ENCODE results near the gene CDK13.

CDK13 gene

GRCh38 chr7:40058026-40058425, 108.0 kb downstream of the CDK13 start:
- H3K4me3 ChIP-seq (replicated peaks in 1 of 2; ENCODE audit: low read depth in 2 of 2, low read length in 2 of 2): no peak overlapping the region
- no peak for TF ChIP-seq CTCF (IDR thresholded peaks at IDR 0.05; ENCODE audit: low read depth, low read length)
- DNase-seq (ENCODE audit: low read depth in 2 of 2): no peak

- peak in 1 of 2 donors; percentile 17 for DNase-seq (ENCODE audit: low read depth in 2 of 2)
- TF ChIP-seq CTCF (IDR thresholded peaks at IDR 0.05; ENCODE audit: low read depth, low read length): no peak
- H3K4me3 ChIP-seq (replicated peaks in 1 of 2; ENCODE audit: low read depth in 2 of 2, low read length in 2 of 2): no peak overlapping the region
Measured at GRCh38 chr7:40058636-40059035, 108.6 kb downstream of the CDK13 start.

GRCh38 chr7:40059057-40059456, 109.0 kb downstream of the CDK13 start:
- H3K4me3 ChIP-seq (replicated peaks in 1 of 2; ENCODE audit: low read depth in 2 of 2, low read length in 2 of 2): no peak overlapping the region
- DNase-seq (ENCODE audit: low read depth in 2 of 2): no peak
- TF ChIP-seq CTCF (IDR thresholded peaks at IDR 0.05; ENCODE audit: low read depth, low read length): no peak

GRCh38 chr7:40072268-40072667, 122.2 kb downstream of the CDK13 start:
- no peak overlapping the region for H3K4me3 ChIP-seq (replicated peaks in 1 of 2; ENCODE audit: low read depth in 2 of 2, low read length in 2 of 2)
- TF ChIP-seq CTCF (IDR thresholded peaks at IDR 0.05; ENCODE audit: low read depth, low read length): no peak
- no peak for DNase-seq (ENCODE audit: low read depth in 2 of 2)

- no peak overlapping the region for H3K4me3 ChIP-seq (replicated peaks in 1 of 2; ENCODE audit: low read depth in 2 of 2, low read length in 2 of 2)
- no peak for TF ChIP-seq CTCF (IDR thresholded peaks at IDR 0.05; ENCODE audit: low read depth, low read length)
- DNase-seq (ENCODE audit: low read depth in 2 of 2): no peak
Measured at GRCh38 chr7:40073239-40073638, 123.2 kb downstream of the CDK13 start.

- TF ChIP-seq CTCF (IDR thresholded peaks at IDR 0.05; ENCODE audit: low read depth, low read length): no peak
- peak; percentile 41 to 52 for DNase-seq (ENCODE audit: low read depth in 2 of 2)
Measured at GRCh38 chr7:40077849-40078248, 127.8 kb downstream of the CDK13 start.

GRCh38 chr7:40092182-40092581, 142.1 kb downstream of the CDK13 start:
- DNase-seq (ENCODE audit: low read depth in 2 of 2): no peak
- H3K4me3 ChIP-seq (replicated peaks in 1 of 2; ENCODE audit: low read depth in 2 of 2, low read length in 2 of 2): no peak overlapping the region
- no peak for TF ChIP-seq CTCF (IDR thresholded peaks at IDR 0.05; ENCODE audit: low read depth, low read length)

More at GRCh38 chr7:40077849-40078248, 127.8 kb downstream of the CDK13 start:
- H3K4me3 ChIP-seq (replicated peaks in 1 of 2; ENCODE audit: low read depth in 2 of 2, low read length in 2 of 2): no peak overlapping the region

Measured in cardiac fibroblast (primary cell).